GM12878 (cell line): ENCODE data around the gene SLC1A2.

Experiments
- CTCF ChIP-seq, 3 experiments: IDR thresholded peaks in 2 of 3; conservative IDR thresholded peaks in 1 of 3; 2 replicates each; pipeline ENCODE4 v1.5.1; 2011; ENCODE audit warnings: low read depth in 3 of 3, low read length in 3 of 3, mild to moderate bottlenecking in 3 of 3, control low read depth in 2 of 3, moderate library complexity in 2 of 3, inconsistent platforms in 1 of 3, mixed read lengths in 1 of 3; ENCODE audit not compliant: control insufficient read depth in 2 of 3, insufficient read depth in 1 of 3; ENCODE audit errors: extremely low read depth in 1 of 3
- E2F8 ChIP-seq: fragments of 450-650 bp; IDR thresholded peaks from 2 replicates; pipeline ENCODE4 v1.6.1; 2018; ENCODE audit warnings: mild to moderate bottlenecking, low read depth, moderate library complexity; ENCODE audit not compliant: partially characterized antibody
- ELK1 ChIP-seq: IDR thresholded peaks from 2 replicates; pipeline ENCODE4 v1.6.1; 2012; ENCODE audit warnings: low read depth, low read length, improper control_type of control experiment
- EP300 ChIP-seq, 2 experiments: fragments of 150-350 bp in 1 of 2; IDR thresholded peaks; 2 replicates each; pipeline ENCODE4 v1.6.1; 2011 to 2012; ENCODE audit warnings: low read depth in 2 of 2, low read length in 2 of 2, borderline replicate concordance in 1 of 2, improper control_type of control experiment in 1 of 2, inconsistent platforms in 1 of 2; ENCODE audit not compliant: control insufficient read depth in 1 of 2
- HDAC2 ChIP-seq: fragments of 200-600 bp; sonication (generic); IDR thresholded peaks from 2 replicates; pipeline ENCODE4 v1.6.1; 2017
- NFXL1 ChIP-seq: fragments of 450-650 bp; IDR thresholded peaks from 2 replicates; pipeline ENCODE4 v1.6.1; 2017; ENCODE audit warnings: antibody characterized with exemption, mild to moderate bottlenecking, borderline replicate concordance
- NR2C1 ChIP-seq: fragments of 450-650 bp; IDR thresholded peaks from 2 replicates; pipeline ENCODE4 v1.6.1; 2017; ENCODE audit warnings: antibody characterized with exemption, mild to moderate bottlenecking, moderate library complexity
- RAD21 ChIP-seq: IDR thresholded peaks from 2 replicates; pipeline ENCODE4 v1.6.1; 2011; ENCODE audit warnings: mild to moderate bottlenecking, low read depth, low read length, moderate library complexity; ENCODE audit not compliant: insufficient read depth
- SUZ12 ChIP-seq: fragments of 200-600 bp; sonication (generic); IDR thresholded peaks from one replicate; pipeline ENCODE4 v1.6.1; 2018; ENCODE audit warnings: antibody characterized with exemption, mild to moderate bottlenecking; ENCODE audit not compliant: unreplicated experiment
- TAF1 ChIP-seq: IDR thresholded peaks from 2 replicates; pipeline ENCODE4 v1.6.1; 2011; ENCODE audit warnings: mild to moderate bottlenecking, low read depth, low read length, borderline replicate concordance
- USF1 ChIP-seq: IDR thresholded peaks from 2 replicates; pipeline ENCODE4 v1.6.1; 2011; ENCODE audit warnings: borderline replicate concordance, low read depth, mild to moderate bottlenecking, moderate library complexity, mixed read lengths, low read length; ENCODE audit not compliant: insufficient read depth; ENCODE audit errors: extremely low read length
- USF2 ChIP-seq: IDR thresholded peaks from 2 replicates; pipeline ENCODE4 v1.6.1; 2011; ENCODE audit warnings: low read depth, low read length, improper control_type of control experiment, borderline replicate concordance

DNA sequence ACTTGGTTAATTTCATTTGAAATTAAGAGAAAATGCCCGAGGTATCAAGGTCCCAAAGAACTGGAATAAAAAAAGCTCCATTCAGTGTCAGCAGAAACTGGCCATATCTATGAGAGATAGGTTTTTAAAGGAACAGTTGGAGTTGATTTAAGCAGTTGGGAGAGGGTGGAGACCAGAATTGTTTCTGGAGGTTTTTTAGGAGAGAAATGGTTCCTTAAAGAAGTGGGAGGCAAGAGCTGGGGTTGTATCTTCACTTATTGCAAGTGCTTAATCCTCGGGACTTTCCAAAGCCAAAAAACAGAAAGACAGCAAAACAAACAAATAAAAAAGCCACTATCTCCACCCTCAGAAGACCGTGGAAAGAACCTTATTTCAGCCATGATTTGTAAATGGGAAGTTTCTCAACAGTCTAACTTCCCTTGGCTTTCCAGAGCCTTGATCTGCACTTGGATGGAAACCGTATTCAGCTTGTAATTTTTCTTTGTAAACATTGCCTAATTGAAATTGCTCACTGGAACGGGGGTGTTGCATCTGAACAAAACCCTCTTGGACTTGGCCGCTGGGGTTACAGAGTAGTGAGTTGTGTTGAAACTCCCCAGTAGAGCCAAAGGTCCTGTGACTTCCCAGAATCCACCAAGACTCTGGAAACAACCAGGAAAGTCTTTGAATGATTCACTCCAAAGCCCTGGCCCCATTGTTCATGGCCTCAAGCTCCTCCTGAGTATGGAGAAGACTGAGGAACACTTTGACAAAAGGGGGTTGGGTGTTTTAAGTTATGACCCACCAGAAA, 115.6 kb downstream of the SLC1A2 start:
- no peak for TF ChIP-seq NFXL1
- TF ChIP-seq RAD21: no peak
- TF ChIP-seq HDAC2: no peak
- no peak for TF ChIP-seq NR2C1
- TF ChIP-seq CTCF (IDR thresholded peaks at IDR 0.05 in 2 of 3, conservative IDR thresholded peaks at IDR 0.05 in 1 of 3; ENCODE audit: control insufficient read depth in 2 of 3, extremely low read depth in 1 of 3, insufficient read depth in 1 of 3, low read depth in 3 of 3, low read length in 3 of 3): no peak
- TF ChIP-seq USF2: no peak
- no peak for TF ChIP-seq ELK1
- TF ChIP-seq TAF1: no peak
- no peak for TF ChIP-seq SUZ12
- TF ChIP-seq USF1: no peak
- no peak for TF ChIP-seq EP300 (IDR thresholded peaks at IDR 0.05; ENCODE audit: borderline replicate concordance in 1 of 2, control insufficient read depth in 1 of 2, low read depth in 2 of 2, low read length in 2 of 2)
- TF ChIP-seq E2F8: no peak
